ENCODE data around the gene FZD8.
A peak's percentile ranks its signal among the peaks of the same experiment; 100 is the strongest.

The FZD8 gene

GRCh38 chr10:35639728-35640401 lies 2.2 kb downstream of the FZD8 start:
- H3K36me3 ChIP-seq (ENCODE audit: control insufficient read depth in 1 of 2, insufficient read depth in 2 of 2, low read length in 2 of 2): no peaks in the 10 kb centered on the region
- no peak overlapping the region for H3K27ac ChIP-seq (ENCODE audit: low read length)
- peaks cover 0 to 25% of the 10 kb centered on the region in 2 donors for H3K4me1 ChIP-seq (ENCODE audit: control insufficient read depth in 1 of 2, insufficient read depth in 2 of 2, low read length in 2 of 2)
- peak overlapping the region in 1 of 2 donors; percentile 68 for H3K4me3 ChIP-seq (ENCODE audit: low read depth in 1 of 2, low read length in 2 of 2)
- H3K27me3 ChIP-seq (ENCODE audit: low read depth, low read length): peaks cover 4% of the 10 kb centered on the region
- no peaks in the 10 kb centered on the region for H3K9me3 ChIP-seq (ENCODE audit: control insufficient read depth in 1 of 2, low read length in 2 of 2)

- Histone ChIP-seq H3K27ac (ENCODE audit: low read length) (no peak overlapping the region), H3K4me1 (ENCODE audit: control insufficient read depth in 1 of 2, insufficient read depth in 2 of 2, low read length in 2 of 2) (peaks cover 0 to 19% of the 10 kb centered on the region in 2 donors), H3K36me3 (ENCODE audit: control insufficient read depth in 1 of 2, insufficient read depth in 2 of 2, low read length in 2 of 2) (no peaks in the 10 kb centered on the region), H3K9me3 (ENCODE audit: control insufficient read depth in 1 of 2, low read length in 2 of 2) (no peaks in the 10 kb centered on the region), H3K27me3 (ENCODE audit: low read depth, low read length) (peaks cover 4% of the 10 kb centered on the region), H3K4me3 (ENCODE audit: low read depth in 1 of 2, low read length in 2 of 2) (peak overlapping the region in 1 of 2 donors; percentile 68)
Measured at GRCh38 chr10:35639021-35639727, 2.9 kb downstream of the FZD8 start.

DNA sequence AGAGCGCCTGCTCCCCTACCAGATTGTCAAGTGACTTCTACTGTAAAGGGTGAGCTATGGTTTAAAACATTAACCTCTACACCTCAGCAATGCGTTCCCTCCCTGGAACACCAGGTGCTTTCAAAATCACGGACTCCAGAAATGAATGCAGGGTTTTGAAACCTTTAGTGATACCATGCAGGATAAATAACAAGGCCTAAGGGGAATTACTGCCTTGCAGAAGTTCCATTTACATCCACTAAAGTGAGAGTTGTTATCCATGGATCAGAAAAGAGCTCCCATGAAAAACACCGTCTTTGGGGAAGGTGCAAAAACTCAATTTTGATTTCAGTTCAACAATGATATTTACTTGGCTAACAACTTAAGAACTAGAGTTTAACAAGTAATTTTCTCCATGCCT lies 4.0 kb downstream of the FZD8 start:
- Histone ChIP-seq H3K27me3 (ENCODE audit: low read depth, low read length) (peaks cover 4% of the 10 kb centered on the region), H3K4me3 (ENCODE audit: low read depth in 1 of 2, low read length in 2 of 2) (peak overlapping the region in 1 of 2 donors; percentile 36), H3K36me3 (ENCODE audit: control insufficient read depth in 1 of 2, insufficient read depth in 2 of 2, low read length in 2 of 2) (no peaks in the 10 kb centered on the region), H3K4me1 (ENCODE audit: control insufficient read depth in 1 of 2, insufficient read depth in 2 of 2, low read length in 2 of 2) (peaks cover 0 to 12% of the 10 kb centered on the region in 2 donors), H3K9me3 (ENCODE audit: control insufficient read depth in 1 of 2, low read length in 2 of 2) (no peaks in the 10 kb centered on the region), H3K27ac (ENCODE audit: low read length) (no peak overlapping the region)

GRCh38 chr10:35637462-35637861 lies 4.6 kb downstream of the FZD8 start:
- Histone ChIP-seq H3K27me3 (ENCODE audit: low read depth, low read length) (peaks cover 4% of the 10 kb centered on the region), H3K4me3 (ENCODE audit: low read depth in 1 of 2, low read length in 2 of 2) (peak overlapping the region in 1 of 2 donors; percentile 36), H3K27ac (ENCODE audit: low read length) (no peak overlapping the region), H3K4me1 (ENCODE audit: control insufficient read depth in 1 of 2, insufficient read depth in 2 of 2, low read length in 2 of 2) (peaks cover 0 to 11% of the 10 kb centered on the region in 2 donors), H3K36me3 (ENCODE audit: control insufficient read depth in 1 of 2, insufficient read depth in 2 of 2, low read length in 2 of 2) (no peaks in the 10 kb centered on the region), H3K9me3 (ENCODE audit: control insufficient read depth in 1 of 2, low read length in 2 of 2) (no peaks in the 10 kb centered on the region)

GRCh38 chr10:35636956-35637355 lies 5.1 kb downstream of the FZD8 start:
- Histone ChIP-seq H3K9me3 (ENCODE audit: control insufficient read depth in 1 of 2, low read length in 2 of 2) (no peaks in the 10 kb centered on the region), H3K27me3 (ENCODE audit: low read depth, low read length) (peaks cover 4% of the 10 kb centered on the region), H3K36me3 (ENCODE audit: control insufficient read depth in 1 of 2, insufficient read depth in 2 of 2, low read length in 2 of 2) (no peaks in the 10 kb centered on the region), H3K27ac (ENCODE audit: low read length) (no peak overlapping the region), H3K4me1 (ENCODE audit: control insufficient read depth in 1 of 2, insufficient read depth in 2 of 2, low read length in 2 of 2) (peaks cover 0 to 11% of the 10 kb centered on the region in 2 donors), H3K4me3 (ENCODE audit: low read depth in 1 of 2, low read length in 2 of 2) (peak overlapping the region in 1 of 2 donors; percentile 36)

GRCh38 chr10:35635576-35635975 lies 6.5 kb downstream of the FZD8 start:
- Histone ChIP-seq H3K4me3 (ENCODE audit: low read depth in 1 of 2, low read length in 2 of 2) (no peak overlapping the region), H3K36me3 (ENCODE audit: control insufficient read depth in 1 of 2, insufficient read depth in 2 of 2, low read length in 2 of 2) (no peaks in the 10 kb centered on the region), H3K9me3 (ENCODE audit: control insufficient read depth in 1 of 2, low read length in 2 of 2) (no peaks in the 10 kb centered on the region), H3K27me3 (ENCODE audit: low read depth, low read length) (peaks cover 4% of the 10 kb centered on the region), H3K27ac (ENCODE audit: low read length) (no peak overlapping the region), H3K4me1 (ENCODE audit: control insufficient read depth in 1 of 2, insufficient read depth in 2 of 2, low read length in 2 of 2) (peaks cover 0 to 4% of the 10 kb centered on the region in 2 donors)

DNA sequence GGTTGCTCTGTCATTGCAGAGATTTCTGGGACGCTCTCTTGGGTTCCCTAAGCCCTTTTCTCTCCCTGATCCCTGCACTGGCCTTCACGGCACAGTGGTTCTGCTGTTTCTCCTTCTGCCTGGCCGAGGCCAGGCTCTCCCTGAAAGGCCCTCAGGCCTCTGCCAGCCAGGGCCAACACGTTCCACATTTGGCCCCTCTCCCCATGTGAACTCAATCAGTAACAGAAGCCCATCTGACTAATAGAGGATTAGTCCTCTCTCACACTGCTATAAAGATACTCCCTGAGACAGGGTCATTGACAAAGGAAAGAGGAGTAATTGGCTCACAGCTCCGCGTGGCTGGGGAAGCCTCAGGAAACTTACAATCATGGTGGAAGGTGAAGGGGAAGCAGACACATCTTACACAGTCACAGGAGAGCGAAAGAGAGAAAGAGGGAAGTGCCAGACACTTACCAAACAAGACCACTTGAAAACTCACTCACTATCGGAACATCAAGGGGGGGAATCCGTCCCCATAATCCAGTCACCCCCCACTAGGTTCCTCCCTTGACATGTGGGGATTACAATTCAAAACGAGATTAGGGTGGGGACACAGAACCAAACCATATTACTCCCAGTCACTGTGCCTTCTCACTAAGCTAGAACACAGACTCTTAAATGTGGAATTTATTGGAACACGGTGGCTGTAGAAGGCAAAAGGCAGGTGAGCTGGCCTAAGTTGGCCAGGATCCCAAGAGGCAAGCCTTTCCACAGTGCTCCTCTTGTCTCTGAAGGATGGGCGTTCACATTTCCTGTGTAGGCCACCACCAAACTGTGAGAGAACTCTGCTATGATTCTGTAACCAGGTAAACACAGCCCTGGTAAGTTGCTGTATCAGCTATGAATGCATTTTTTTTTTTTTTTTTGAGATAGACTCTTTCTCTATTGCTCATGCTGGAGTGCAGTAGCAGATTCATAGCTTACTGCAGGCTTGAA lies 8.8 kb downstream of the FZD8 start:
- Histone ChIP-seq H3K4me1 (ENCODE audit: control insufficient read depth in 1 of 2, insufficient read depth in 2 of 2, low read length in 2 of 2) (no peaks in the 10 kb centered on the region), H3K36me3 (ENCODE audit: control insufficient read depth in 1 of 2, insufficient read depth in 2 of 2, low read length in 2 of 2) (no peaks in the 10 kb centered on the region), H3K4me3 (ENCODE audit: low read depth in 1 of 2, low read length in 2 of 2) (no peak overlapping the region), H3K27me3 (ENCODE audit: low read depth, low read length) (no peaks in the 10 kb centered on the region), H3K9me3 (ENCODE audit: control insufficient read depth in 1 of 2, low read length in 2 of 2) (no peaks in the 10 kb centered on the region), H3K27ac (ENCODE audit: low read length) (no peak overlapping the region)

DNA sequence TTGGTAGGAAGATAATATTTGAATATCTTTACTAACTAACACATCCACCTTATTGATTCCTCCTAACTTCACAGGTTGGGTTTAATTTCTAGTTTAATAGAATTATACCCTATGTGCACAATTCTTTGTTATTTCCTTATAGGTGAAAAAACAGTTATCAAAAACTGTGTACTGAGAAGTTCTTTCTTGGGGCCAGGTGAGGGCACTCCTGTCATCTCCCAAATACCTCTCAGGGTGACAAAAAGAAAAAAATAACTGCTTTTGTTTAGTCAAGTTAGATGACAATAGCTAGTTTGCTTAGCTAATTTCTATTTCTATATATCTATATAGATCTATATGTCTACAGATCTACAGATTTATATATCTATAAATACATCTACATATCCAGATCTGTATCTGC lies 10.1 kb downstream of the FZD8 start:
- H3K9me3 ChIP-seq (ENCODE audit: control insufficient read depth in 1 of 2, low read length in 2 of 2): no peaks in the 10 kb centered on the region
- H3K4me3 ChIP-seq (ENCODE audit: low read depth in 1 of 2, low read length in 2 of 2): no peak overlapping the region
- H3K4me1 ChIP-seq (ENCODE audit: control insufficient read depth in 1 of 2, insufficient read depth in 2 of 2, low read length in 2 of 2): no peaks in the 10 kb centered on the region
- H3K27ac ChIP-seq (ENCODE audit: low read length): no peak overlapping the region
- H3K27me3 ChIP-seq (ENCODE audit: low read depth, low read length): no peaks in the 10 kb centered on the region
- no peaks in the 10 kb centered on the region for H3K36me3 ChIP-seq (ENCODE audit: control insufficient read depth in 1 of 2, insufficient read depth in 2 of 2, low read length in 2 of 2)

DNA sequence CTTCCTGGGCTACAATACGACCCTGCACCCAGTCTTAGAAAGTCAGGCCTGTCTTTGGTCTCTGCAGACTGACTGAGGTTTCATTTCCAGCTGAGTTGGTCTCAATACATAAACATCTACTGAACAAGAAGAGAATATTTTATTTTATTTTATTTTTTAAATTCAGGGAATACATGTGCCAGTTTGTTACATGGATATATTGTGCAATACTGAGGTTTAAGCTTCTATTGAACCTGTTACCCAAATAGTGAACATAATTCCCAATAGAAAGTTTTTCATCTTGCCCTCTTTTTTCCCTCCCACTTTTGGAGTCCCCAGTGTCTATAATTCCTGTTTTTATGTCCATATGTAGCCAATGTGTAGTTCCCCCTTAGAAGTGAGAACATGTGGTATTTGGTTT lies 10.7 kb downstream of the FZD8 start:
- no peak overlapping the region for H3K27ac ChIP-seq (ENCODE audit: low read length)
- no peaks in the 10 kb centered on the region for H3K27me3 ChIP-seq (ENCODE audit: low read depth, low read length)
- no peaks in the 10 kb centered on the region for H3K9me3 ChIP-seq (ENCODE audit: control insufficient read depth in 1 of 2, low read length in 2 of 2)
- H3K36me3 ChIP-seq (ENCODE audit: control insufficient read depth in 1 of 2, insufficient read depth in 2 of 2, low read length in 2 of 2): no peaks in the 10 kb centered on the region
- no peak overlapping the region for H3K4me3 ChIP-seq (ENCODE audit: low read depth in 1 of 2, low read length in 2 of 2)
- H3K4me1 ChIP-seq (ENCODE audit: control insufficient read depth in 1 of 2, insufficient read depth in 2 of 2, low read length in 2 of 2): no peaks in the 10 kb centered on the region

DNA sequence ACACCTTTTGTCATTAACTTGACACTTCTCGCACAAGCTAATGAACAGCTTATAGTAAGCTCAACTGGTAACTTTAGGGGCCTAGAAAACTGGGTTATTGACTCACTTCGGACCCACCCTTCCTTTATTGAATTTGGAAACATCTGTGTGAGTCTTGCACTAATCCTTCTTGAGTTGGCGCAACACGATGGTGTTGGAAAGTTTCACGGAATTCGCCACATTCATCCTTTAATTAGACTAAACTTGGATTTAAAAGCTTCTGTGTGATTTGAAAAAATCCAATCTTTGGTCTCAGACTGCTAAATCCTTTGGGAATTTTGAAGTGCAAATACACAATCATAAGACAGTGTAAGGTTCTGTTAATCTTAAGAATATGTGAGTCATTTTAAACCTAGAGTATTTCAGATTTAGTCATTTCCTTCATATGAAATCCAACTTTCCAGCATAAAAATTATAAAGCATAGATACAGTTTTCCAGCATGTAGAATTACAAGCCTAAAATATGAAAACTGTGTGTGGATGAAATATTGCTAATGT lies 15.1 kb downstream of the FZD8 start:
- Histone ChIP-seq H3K4me1 (ENCODE audit: control insufficient read depth in 1 of 2, insufficient read depth in 2 of 2, low read length in 2 of 2) (no peaks in the 10 kb centered on the region), H3K36me3 (ENCODE audit: control insufficient read depth in 1 of 2, insufficient read depth in 2 of 2, low read length in 2 of 2) (no peaks in the 10 kb centered on the region), H3K4me3 (ENCODE audit: low read depth in 1 of 2, low read length in 2 of 2) (no peak overlapping the region), H3K9me3 (ENCODE audit: control insufficient read depth in 1 of 2, low read length in 2 of 2) (no peaks in the 10 kb centered on the region), H3K27ac (ENCODE audit: low read length) (no peak overlapping the region), H3K27me3 (ENCODE audit: low read depth, low read length) (no peaks in the 10 kb centered on the region)

DNA sequence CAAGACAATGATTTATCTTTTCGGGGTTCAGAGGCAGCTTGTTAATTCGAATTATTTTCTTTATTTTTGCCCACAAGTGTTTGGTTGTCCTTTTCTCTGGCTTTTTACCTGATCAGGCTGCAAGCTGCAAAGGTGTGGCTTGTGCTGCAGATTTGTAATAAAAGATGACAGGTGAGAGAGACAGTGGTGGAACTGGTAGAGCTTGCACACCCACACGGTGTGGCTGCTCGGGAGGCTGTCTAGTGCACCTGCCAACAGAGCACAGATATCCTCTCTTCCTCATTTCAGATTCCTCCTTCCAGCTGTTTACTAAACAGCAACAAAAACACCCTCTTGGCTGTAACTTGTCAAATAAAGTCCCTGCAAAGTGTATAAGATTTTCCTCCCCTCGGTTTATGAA lies 27.8 kb downstream of the FZD8 start:
- H3K9me3 ChIP-seq (ENCODE audit: control insufficient read depth in 1 of 2, low read length in 2 of 2): no peaks in the 10 kb centered on the region
- H3K27ac ChIP-seq (ENCODE audit: low read length): no peak overlapping the region
- H3K27me3 ChIP-seq (ENCODE audit: low read depth, low read length): no peaks in the 10 kb centered on the region
- H3K4me1 ChIP-seq (ENCODE audit: control insufficient read depth in 1 of 2, insufficient read depth in 2 of 2, low read length in 2 of 2): no peaks in the 10 kb centered on the region
- H3K36me3 ChIP-seq (ENCODE audit: control insufficient read depth in 1 of 2, insufficient read depth in 2 of 2, low read length in 2 of 2): no peaks in the 10 kb centered on the region
- H3K4me3 ChIP-seq (ENCODE audit: low read depth in 1 of 2, low read length in 2 of 2): no peak overlapping the region

Measured in muscle layer of duodenum (tissue), 2 donors.